Globus pallidus (tissue), 1 donor: ENCODE measurements around the gene SMC2.

Experiments
- DNase-seq: peaks from one replicate; pipeline ENCODE4 v3.0.0-alpha.2; 2015; ENCODE audit warnings: low spot score

Gene SMC2

GRCh38 chr9:104104360-104104759 lies 10.3 kb downstream of the SMC2 start:
- no peak for DNase-seq

DNA sequence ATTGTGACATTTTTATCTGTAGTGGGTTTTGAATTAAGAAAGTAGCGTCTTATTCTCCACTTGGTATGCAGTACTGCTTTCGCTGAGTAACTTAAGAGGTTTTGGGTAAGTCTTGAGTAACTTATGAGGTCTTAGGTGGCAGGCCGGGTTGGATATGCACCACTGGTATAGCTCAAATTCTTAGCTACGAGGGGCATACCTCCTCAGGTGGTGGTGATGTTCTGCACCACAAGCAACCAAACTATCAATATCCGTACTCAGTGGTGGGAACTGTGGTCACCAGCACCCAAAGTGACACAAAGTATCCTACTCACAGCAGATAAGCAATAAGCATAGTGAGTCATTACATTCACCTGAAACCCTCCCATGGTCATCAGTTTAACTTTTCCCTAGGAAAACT lies 13.7 kb downstream of the SMC2 start:
- no peak for DNase-seq

GRCh38 chr9:104108315-104108714 lies 14.2 kb downstream of the SMC2 start:
- no peak for DNase-seq

GRCh38 chr9:104110509-104110908 lies 16.4 kb downstream of the SMC2 start:
- DNase-seq: no peak

GRCh38 chr9:104118916-104119315 lies 24.8 kb downstream of the SMC2 start:
- no peak for DNase-seq

GRCh38 chr9:104121022-104121421 lies 26.9 kb downstream of the SMC2 start:
- DNase-seq: no peak

GRCh38 chr9:104138243-104138868 lies 44.2 kb downstream of the SMC2 start:
- no peak for DNase-seq

DNA sequence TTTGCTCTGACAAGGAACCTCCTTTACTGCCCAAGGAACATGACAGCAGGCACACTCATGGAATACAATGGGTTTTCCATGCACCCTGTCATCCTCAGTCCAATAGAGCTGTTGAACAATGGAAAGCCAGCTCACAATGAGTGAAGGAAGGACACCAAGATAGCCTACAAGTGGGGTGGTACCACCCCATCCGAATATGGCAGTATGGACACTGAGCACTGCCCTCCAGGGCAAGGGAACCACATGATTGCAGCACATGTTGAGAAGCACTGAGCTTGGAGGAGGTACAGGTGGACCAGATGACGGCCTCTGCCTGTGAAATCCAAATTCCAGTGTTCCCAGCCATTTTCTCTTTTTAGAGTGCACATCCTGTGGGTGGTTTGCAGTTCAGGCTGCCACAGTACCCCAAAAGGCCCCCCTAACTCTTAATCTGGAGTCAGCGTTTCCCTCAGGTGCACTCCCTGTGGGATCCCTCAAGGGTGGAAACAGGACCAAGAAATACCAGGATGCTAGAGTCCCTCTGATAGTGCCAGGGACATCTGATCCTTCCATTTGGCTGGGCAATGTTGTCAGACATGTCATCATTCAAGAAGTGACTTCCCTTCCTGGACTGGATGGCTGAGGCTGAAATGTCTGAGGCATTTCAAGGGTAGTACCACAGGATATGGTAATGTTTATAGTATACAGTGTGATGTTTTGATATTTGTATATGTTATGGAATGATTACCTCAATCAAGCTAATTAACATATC lies 48.9 kb downstream of the SMC2 start:
- no peak for DNase-seq

DNA sequence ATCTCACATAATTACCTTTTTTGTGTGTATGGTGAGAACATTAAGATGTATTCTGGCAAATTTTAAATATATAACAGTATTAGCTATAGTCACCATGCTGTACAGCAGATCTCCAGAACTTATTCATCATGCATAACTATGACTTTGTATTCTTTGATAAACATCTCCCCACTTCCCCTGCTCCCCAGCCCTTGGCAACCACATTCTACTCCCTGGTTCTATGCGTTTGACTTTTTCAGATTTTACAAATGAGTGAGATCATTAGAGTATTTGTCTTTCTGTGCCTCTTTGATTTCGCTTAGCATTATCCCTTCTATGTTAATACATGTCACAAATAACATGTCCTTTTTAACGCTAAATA lies 49.4 kb downstream of the SMC2 start:
- DNase-seq: no peak

- no peak for DNase-seq
These were observed 50.2 kb downstream of the SMC2 start for GRCh38 chr9:104144336-104144735.

DNA sequence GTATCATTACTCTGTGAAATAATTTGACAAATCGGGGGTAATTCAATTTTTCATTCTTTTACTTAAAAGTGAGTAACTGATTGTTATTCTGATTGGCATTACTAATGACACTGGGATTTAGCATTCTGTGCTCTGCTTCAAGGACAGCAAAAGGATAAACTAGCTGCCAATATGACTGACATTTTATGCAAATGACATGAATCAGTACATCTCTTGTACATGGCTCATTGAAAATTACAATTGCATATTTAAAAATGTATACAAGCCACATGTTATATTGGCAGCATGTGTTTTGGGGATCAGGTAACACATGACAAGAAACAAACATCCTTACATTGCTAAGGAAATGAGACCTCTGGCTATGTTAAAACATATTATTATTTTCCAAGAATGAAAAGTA lies 79.0 kb downstream of the SMC2 start:
- no peak for DNase-seq

- DNase-seq: no peak
These were observed 83.0 kb downstream of the SMC2 start for GRCh38 chr9:104177003-104177611.

DNA sequence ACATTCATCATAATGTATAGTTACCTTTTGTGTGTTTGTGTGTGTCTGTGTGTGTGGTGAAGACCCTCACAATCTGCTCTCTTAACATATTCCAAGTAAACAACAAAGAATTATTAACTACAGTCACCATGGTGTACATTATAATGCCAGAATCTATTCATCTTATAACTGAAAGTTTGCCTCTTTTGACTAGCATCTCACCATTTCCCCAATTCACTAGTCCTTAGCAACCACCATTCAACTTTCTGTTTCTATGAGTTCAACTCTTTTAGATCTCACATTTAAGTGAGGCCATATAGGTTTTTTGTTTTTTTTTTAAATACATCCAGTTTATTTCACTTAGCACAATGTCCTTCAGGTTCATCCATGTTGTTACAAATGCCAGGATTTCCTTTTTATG lies 83.6 kb downstream of the SMC2 start:
- no peak for DNase-seq
